ENCODE results near the gene RCC1. TPM values are rescaled to one million over a fixed set of nuclear protein-coding genes. Genes with fewer than 3 reads are reported as not detected.
"Not testable (repeated sequence)": the region's sequence is repeated elsewhere in the genome, so short reads cannot be mapped to it uniquely, and the experiment has no call there.

Gene RCC1
- total and polyA plus RNA-seq, 9 donors = 13.2 to 34.3 (median 17.4) TPM

GRCh38 chr1:28538286-28538685, 32.4 kb downstream of the RCC1 start:
- intact Hi-C loops (cut with DNase I) = no loop called here
- H3K27ac ChIP-seq = no peak overlapping the region
- no peak overlapping the region for H3K4me3 ChIP-seq
- H3K27me3 ChIP-seq = no peaks in the 10 kb centered on the region
- WGBS, 3 donors = 81 to 87% (median 83%) methylated on average over 6 of the region's 6 CpGs
- H3K4me1 ChIP-seq (ENCODE audit: insufficient read depth) = no peaks in the 10 kb centered on the region
- TF ChIP-seq CTCF (IDR thresholded peaks at IDR 0.05) (no peak), POLR2A (IDR thresholded peaks at IDR 0.05) (no peak), EP300 (IDR thresholded peaks at IDR 0.05) (no peak)
- H3K36me3 ChIP-seq = no peaks in the 10 kb centered on the region
- H3K9me3 ChIP-seq = no peaks in the 10 kb centered on the region
- no peak for DNase-seq

- WGBS, 3 donors = 89 to 91% (median 89%) methylated on average over 7 of the region's 7 CpGs
Observed at GRCh38 chr1:28540651-28541050, 34.8 kb downstream of the RCC1 start.

DNA sequence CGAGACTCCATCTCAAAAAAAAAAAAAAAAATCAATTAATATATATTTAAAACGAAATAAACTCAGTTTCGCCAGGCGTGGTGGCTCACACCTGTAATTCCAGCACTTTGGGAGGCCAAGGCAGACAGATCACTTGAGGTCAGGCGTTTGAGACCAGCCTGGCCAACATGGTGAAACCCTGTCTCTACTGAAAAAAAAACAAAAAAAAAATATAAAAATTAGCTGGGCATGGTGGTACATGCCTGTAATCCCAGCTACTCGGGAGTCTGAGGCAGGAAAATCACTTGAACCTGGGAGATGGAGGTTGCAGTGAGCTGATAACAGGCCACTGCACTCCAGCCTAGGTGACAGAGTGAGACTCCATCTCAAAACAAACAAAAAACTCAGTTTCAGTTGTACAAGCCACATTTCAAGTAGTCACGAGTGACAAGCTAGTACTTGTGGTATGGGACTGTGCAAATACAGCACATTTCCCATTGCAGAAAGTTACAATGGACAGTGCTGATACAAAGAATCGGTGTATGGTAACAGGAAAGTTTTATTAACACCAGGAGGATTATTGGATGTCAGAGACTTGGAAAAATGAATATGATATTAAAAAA, 35.7 kb downstream of the RCC1 start:
- H3K27ac ChIP-seq; DNase-seq; intact Hi-C loops (cut with DNase I); H3K36me3 ChIP-seq; H3K9me3 ChIP-seq; H3K27me3 ChIP-seq; H3K4me3 ChIP-seq; H3K4me1 ChIP-seq (ENCODE audit: insufficient read depth): not testable (repeated sequence)
- 87 to 90% (median 90%) methylated on average over 8 of the region's 8 CpGs for WGBS, 3 donors

More at GRCh38 chr1:28540651-28541050, 34.8 kb downstream of the RCC1 start:
- no peaks in the 10 kb centered on the region for H3K36me3 ChIP-seq
- H3K4me3 ChIP-seq = no peak overlapping the region
- TF ChIP-seq CTCF (IDR thresholded peaks at IDR 0.05) = no peak
- TF ChIP-seq EP300 (IDR thresholded peaks at IDR 0.05) = no peak
- TF ChIP-seq POLR2A (IDR thresholded peaks at IDR 0.05) = no peak
- no peak overlapping the region for H3K27ac ChIP-seq
- DNase-seq = no peak
- intact Hi-C loops (cut with DNase I) = no loop called here
- H3K4me1 ChIP-seq (ENCODE audit: insufficient read depth) = no peaks in the 10 kb centered on the region
- no peaks in the 10 kb centered on the region for H3K9me3 ChIP-seq
- no peaks in the 10 kb centered on the region for H3K27me3 ChIP-seq

DNA sequence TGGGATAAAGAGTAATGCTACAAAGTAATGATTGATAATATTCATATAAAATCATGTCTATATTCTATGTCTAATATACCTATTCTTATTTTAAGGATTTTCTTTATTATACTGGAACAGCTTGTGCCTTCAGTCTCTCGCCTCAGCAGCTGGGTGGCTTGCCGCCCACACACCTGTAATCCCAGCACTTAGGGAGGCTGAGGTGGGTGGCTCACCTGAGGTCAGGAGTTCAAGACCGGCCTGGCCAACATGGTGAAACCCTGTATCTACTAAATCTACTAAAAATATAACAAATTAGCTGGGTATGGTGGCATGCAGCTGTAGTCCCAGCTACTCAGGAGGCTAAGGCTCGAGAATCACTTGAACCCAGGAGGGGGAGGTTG, 39.4 kb downstream of the RCC1 start:
- Histone ChIP-seq H3K4me1 (ENCODE audit: insufficient read depth) (no peaks in the 10 kb centered on the region), H3K4me3 (no peak overlapping the region), H3K27ac (no peak overlapping the region), H3K9me3 (no peaks in the 10 kb centered on the region), H3K27me3 (no peaks in the 10 kb centered on the region), H3K36me3 (no peaks in the 10 kb centered on the region)
- DNase-seq = no peak
- intact Hi-C loops (cut with DNase I) = no loop called here
- TF ChIP-seq CTCF (IDR thresholded peaks at IDR 0.05) (no peak), POLR2A (IDR thresholded peaks at IDR 0.05) (no peak), EP300 (IDR thresholded peaks at IDR 0.05) (no peak)
- 89 to 93% (median 92%) methylated on average over 4 of the region's 4 CpGs for WGBS, 3 donors

- Histone ChIP-seq H3K27ac (no peak overlapping the region), H3K36me3 (no peaks in the 10 kb centered on the region), H3K4me3 (no peak overlapping the region), H3K9me3 (no peaks in the 10 kb centered on the region), H3K27me3 (no peaks in the 10 kb centered on the region), H3K4me1 (ENCODE audit: insufficient read depth) (no peaks in the 10 kb centered on the region)
- TF ChIP-seq CTCF (IDR thresholded peaks at IDR 0.05) = no peak
- no peak for TF ChIP-seq POLR2A (IDR thresholded peaks at IDR 0.05)
- TF ChIP-seq EP300 (IDR thresholded peaks at IDR 0.05) = no peak
- intact Hi-C loops (cut with DNase I) = no loop called here
- no peak for DNase-seq
- 79 to 92% (median 80%) methylated on average over 3 of the region's 3 CpGs for WGBS, 3 donors
Observed at GRCh38 chr1:28548318-28548717, 42.5 kb downstream of the RCC1 start.
